Measurements from ENCODE around the gene UGT1A8.
"Not testable (repeated sequence)": the region's sequence is repeated elsewhere in the genome, so short reads cannot be mapped to it uniquely, and the experiment has no call there.

Gene UGT1A8

GRCh38 chr2:233620204-233620603, 2.8 kb downstream of the UGT1A8 start:
- Histone ChIP-seq H3K27ac (replicated peaks) (no peak overlapping the region), H3K4me3 (replicated peaks; ENCODE audit: insufficient read depth, low read length) (no peak overlapping the region), H3K27me3 (ENCODE audit: insufficient read depth, poor library complexity, severe bottlenecking) (no peaks in the 10 kb centered on the region)
- TF ChIP-seq REST (IDR thresholded peaks at IDR 0.05; ENCODE audit: insufficient replicate concordance, low read depth): no peak
- no peak for TF ChIP-seq POLR2AphosphoS5 (IDR thresholded peaks at IDR 0.05; ENCODE audit: low read depth)
- no peak for TF ChIP-seq CTCF (IDR thresholded peaks at IDR 0.05; ENCODE audit: insufficient read depth, low read length)
- TF ChIP-seq GABPA (IDR thresholded peaks at IDR 0.05; ENCODE audit: low read depth): no peak
- no peak for TF ChIP-seq SPI1 (IDR thresholded peaks at IDR 0.05; ENCODE audit: borderline replicate concordance, low read depth)
- DNase-seq (ENCODE audit: low read depth in 1 of 2, low spot score in 1 of 2): no peak

GRCh38 chr2:233621863-233622262, 4.4 kb downstream of the UGT1A8 start:
- not testable (repeated sequence) for H3K4me3 ChIP-seq (replicated peaks; ENCODE audit: insufficient read depth, low read length); DNase-seq (ENCODE audit: low read depth in 1 of 2, low spot score in 1 of 2); H3K27me3 ChIP-seq (ENCODE audit: insufficient read depth, poor library complexity, severe bottlenecking); H3K27ac ChIP-seq (replicated peaks)

- H3K4me3 ChIP-seq (replicated peaks; ENCODE audit: insufficient read depth, low read length): no peak overlapping the region
- no peak overlapping the region for H3K27ac ChIP-seq (replicated peaks)
- TF ChIP-seq REST (IDR thresholded peaks at IDR 0.05; ENCODE audit: insufficient replicate concordance, low read depth): no peak
- TF ChIP-seq CTCF (IDR thresholded peaks at IDR 0.05; ENCODE audit: insufficient read depth, low read length): no peak
- no peak for TF ChIP-seq SPI1 (IDR thresholded peaks at IDR 0.05; ENCODE audit: borderline replicate concordance, low read depth)
- no peak for TF ChIP-seq POLR2AphosphoS5 (IDR thresholded peaks at IDR 0.05; ENCODE audit: low read depth)
- H3K27me3 ChIP-seq (ENCODE audit: insufficient read depth, poor library complexity, severe bottlenecking): no peaks in the 10 kb centered on the region
- no peak for DNase-seq (ENCODE audit: low read depth in 1 of 2, low spot score in 1 of 2)
These were observed 10.0 kb downstream of the UGT1A8 start for GRCh38 chr2:233627331-233628025.

GRCh38 chr2:233636306-233636705, 18.9 kb downstream of the UGT1A8 start, which contains the start of gene UGT1A10:
Gene UGT1A10 (plus strand): TSS chr2:233636448. CDS start chr2:233636523, 75 bp downstream.
- not testable (repeated sequence) for H3K4me3 ChIP-seq (replicated peaks; ENCODE audit: insufficient read depth, low read length); H3K27me3 ChIP-seq (ENCODE audit: insufficient read depth, poor library complexity, severe bottlenecking); H3K27ac ChIP-seq (replicated peaks); DNase-seq (ENCODE audit: low read depth in 1 of 2, low spot score in 1 of 2)

- DNase-seq (ENCODE audit: low read depth in 1 of 2, low spot score in 1 of 2): no peak
- no peaks in the 10 kb centered on the region for H3K27me3 ChIP-seq (ENCODE audit: insufficient read depth, poor library complexity, severe bottlenecking)
- TF ChIP-seq SPI1 (IDR thresholded peaks at IDR 0.05; ENCODE audit: borderline replicate concordance, low read depth) (no peak), POLR2AphosphoS5 (IDR thresholded peaks at IDR 0.05; ENCODE audit: low read depth) (no peak), CTCF (IDR thresholded peaks at IDR 0.05; ENCODE audit: insufficient read depth, low read length) (no peak), REST (IDR thresholded peaks at IDR 0.05; ENCODE audit: insufficient replicate concordance, low read depth) (no peak), GABPA (IDR thresholded peaks at IDR 0.05; ENCODE audit: low read depth) (no peak)
- no peak overlapping the region for H3K27ac ChIP-seq (replicated peaks)
- H3K4me3 ChIP-seq (replicated peaks; ENCODE audit: insufficient read depth, low read length): no peak overlapping the region
These were observed 21.4 kb downstream of the UGT1A8 start for GRCh38 chr2:233638836-233639235.

Measured in HL-60 (cell line).